GM21526 (cell line): ENCODE data around the gene SLC24A3.

Source experiments
- ATAC-seq: cut with Tn5 transposase; IDR thresholded peaks from one replicate; pipeline ENCODE4 v1.9.1; 2021; ENCODE audit warnings: moderate library complexity; ENCODE audit not compliant: unreplicated experiment, low FRiP score

The SLC24A3 gene

GRCh38 chr20:19690462-19690861 is 478.0 kb downstream of the SLC24A3 start:
- no peak for ATAC-seq

GRCh38 chr20:19691125-19691524 is 478.7 kb downstream of the SLC24A3 start:
- no peak for ATAC-seq

- no peak for ATAC-seq
These were observed 479.7 kb downstream of the SLC24A3 start for GRCh38 chr20:19692100-19692499.

- no peak for ATAC-seq
These were observed 480.3 kb downstream of the SLC24A3 start for GRCh38 chr20:19692685-19693119.

- ATAC-seq: no peak
These were observed 481.1 kb downstream of the SLC24A3 start for GRCh38 chr20:19693508-19693907.

- no peak for ATAC-seq
These were observed 482.6 kb downstream of the SLC24A3 start for GRCh38 chr20:19695081-19695480.

GRCh38 chr20:19696620-19697019 is 484.2 kb downstream of the SLC24A3 start:
- no peak for ATAC-seq

- ATAC-seq: no peak
These were observed 485.0 kb downstream of the SLC24A3 start for GRCh38 chr20:19697415-19697814.

- ATAC-seq: no peak
These were observed 486.9 kb downstream of the SLC24A3 start for GRCh38 chr20:19699180-19699971.

- ATAC-seq: no peak
These were observed 489.0 kb downstream of the SLC24A3 start for GRCh38 chr20:19701429-19701828.

- peak; percentile 65 for ATAC-seq
These were observed 494.0 kb downstream of the SLC24A3 start for GRCh38 chr20:19706463-19706862.

- no peak for ATAC-seq
These were observed 497.3 kb downstream of the SLC24A3 start for GRCh38 chr20:19709635-19710335.

GRCh38 chr20:19710336-19711120 is 498.1 kb downstream of the SLC24A3 start:
- ATAC-seq: no peak

- ATAC-seq: no peak
These were observed 498.7 kb downstream of the SLC24A3 start for GRCh38 chr20:19711126-19711525.

GRCh38 chr20:19712721-19713260 is 500.3 kb downstream of the SLC24A3 start:
- no peak for ATAC-seq

- ATAC-seq: no peak
These were observed 501.6 kb downstream of the SLC24A3 start for GRCh38 chr20:19713822-19714578.

- no peak for ATAC-seq
These were observed 502.1 kb downstream of the SLC24A3 start for GRCh38 chr20:19714579-19714840.

GRCh38 chr20:19715986-19716385 is 503.5 kb downstream of the SLC24A3 start:
- ATAC-seq: no peak

GRCh38 chr20:19718880-19719279 is 506.4 kb downstream of the SLC24A3 start:
- ATAC-seq: no peak

- ATAC-seq: no peak
These were observed 508.5 kb downstream of the SLC24A3 start for GRCh38 chr20:19720991-19721390.
